HG02623 (cell line): Measurements from ENCODE around the gene OR2B2.

ENCODE experiments used
- ATAC-seq: cut with Tn5 transposase; IDR thresholded peaks from one replicate; pipeline ENCODE4 v1.9.1; 2021; ENCODE audit warnings: moderate library complexity; ENCODE audit not compliant: unreplicated experiment

Gene OR2B2

DNA sequence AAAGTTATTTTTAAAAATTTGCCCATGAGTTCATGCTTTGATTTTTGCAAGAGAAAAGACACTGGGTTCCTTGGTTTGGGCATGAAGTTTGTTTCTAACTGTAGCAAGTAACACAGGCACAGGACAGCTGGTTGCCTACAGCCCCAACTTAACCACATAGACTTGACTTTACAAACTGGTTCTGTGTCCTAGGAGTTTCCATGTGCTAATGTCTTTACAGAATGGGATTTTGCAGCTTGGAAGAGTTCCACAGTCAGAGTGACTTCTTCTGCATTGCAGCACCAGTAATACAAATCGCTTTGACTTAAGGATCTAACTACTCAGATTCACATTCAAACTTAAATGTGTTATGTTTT is 44.3 kb downstream of the OR2B2 start:
- ATAC-seq, result no peak

DNA sequence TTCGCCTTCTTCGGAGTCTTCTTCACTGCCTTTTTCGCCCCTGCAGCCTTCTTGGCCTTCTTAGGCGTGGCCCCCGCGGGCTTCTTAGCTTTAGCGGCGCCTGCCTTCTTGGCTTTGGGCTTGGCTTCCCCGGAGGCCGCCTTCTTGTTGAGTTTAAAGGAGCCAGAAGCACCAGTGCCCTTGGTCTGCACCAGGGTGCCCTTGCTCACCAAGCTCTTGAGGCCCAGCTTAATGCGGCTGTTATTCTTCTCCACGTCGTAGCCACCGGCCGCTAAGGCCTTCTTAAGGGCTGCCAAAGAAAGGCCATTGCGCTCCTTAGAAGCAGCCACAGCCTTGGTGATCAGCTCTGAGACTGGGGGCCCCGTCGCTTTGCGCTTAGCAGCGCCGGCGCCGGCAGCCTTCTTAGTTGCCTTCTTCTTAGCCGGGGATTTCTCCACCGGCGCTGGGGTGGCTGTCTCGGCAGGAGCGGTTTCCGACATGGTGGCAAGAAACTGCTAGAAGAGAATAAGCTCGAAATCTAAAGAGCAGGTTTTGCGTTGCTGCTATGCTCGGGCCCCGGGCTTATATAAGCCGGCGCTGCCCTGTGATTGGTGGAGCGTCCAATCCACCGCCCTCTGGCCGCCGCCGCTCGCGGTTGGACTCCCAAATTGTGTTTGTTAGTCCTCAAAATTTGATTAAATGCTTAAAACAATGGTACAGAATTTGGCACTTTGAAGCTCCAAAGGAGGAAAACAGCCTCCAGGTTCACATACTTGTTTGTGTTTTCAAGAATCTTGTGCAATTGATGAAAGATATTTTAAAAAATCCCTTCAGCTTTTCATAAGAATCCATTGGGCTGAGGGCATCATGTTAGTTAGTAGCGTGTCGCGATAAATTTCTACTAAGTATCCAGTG is 44.9 kb downstream of the OR2B2 start:
- no peak for ATAC-seq

DNA sequence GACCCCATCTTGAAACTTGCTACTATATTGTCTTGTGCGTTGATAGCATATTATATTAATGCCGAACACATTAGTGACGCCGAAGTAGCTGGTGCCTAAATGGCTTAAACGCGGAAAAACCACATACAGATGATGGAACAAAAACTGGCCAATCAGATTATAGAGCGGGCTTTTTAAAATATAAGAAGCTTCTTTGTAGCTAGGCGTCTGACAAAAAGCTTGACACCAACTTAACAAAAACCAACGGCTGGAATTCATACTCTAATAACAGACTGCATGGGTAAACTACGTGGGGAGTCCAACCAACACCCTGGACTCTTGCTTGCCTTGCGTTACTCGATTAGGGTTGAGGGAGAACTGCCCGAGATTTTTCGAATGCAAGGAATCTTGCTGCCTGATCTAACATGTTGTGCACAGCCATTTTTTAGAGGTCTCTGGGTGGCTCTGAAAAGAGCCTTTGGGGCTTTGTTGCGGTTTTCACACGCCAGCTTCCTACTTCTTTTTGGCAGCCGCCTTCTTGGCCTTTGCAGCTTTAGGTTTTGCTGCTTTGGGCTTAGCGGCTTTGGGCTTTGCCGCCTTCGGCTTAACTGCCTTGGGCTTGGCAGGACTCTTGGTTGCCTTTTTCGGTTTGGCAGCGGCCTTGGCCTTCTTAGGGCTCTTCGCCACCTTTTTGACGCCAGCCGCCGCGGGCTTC is 45.7 kb downstream of the OR2B2 start:
- ATAC-seq, result no peak

DNA sequence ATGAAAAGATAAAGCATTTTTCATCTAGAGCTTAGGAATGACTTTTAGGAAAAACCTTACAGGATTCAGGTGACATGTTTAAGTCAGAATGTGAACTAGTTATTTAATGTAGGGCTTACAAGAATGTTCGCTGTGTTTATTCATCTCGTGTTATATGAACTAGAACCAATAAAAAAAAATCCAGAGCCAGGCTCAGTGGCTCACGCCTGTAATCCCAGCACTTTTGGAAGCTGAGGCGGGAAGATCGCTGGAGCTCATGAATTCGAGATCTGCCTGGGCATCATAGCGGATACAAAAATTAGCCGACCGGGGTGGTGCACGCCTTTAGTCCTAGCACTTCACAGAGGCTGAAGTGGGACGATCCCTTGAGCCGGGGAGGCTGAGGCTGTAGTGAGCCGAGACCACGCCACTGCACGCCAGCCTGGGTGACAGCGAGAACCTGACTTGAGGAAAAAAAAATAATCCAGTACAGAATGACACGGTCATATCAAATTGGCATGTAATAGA is 46.3 kb downstream of the OR2B2 start:
- no peak for ATAC-seq

DNA sequence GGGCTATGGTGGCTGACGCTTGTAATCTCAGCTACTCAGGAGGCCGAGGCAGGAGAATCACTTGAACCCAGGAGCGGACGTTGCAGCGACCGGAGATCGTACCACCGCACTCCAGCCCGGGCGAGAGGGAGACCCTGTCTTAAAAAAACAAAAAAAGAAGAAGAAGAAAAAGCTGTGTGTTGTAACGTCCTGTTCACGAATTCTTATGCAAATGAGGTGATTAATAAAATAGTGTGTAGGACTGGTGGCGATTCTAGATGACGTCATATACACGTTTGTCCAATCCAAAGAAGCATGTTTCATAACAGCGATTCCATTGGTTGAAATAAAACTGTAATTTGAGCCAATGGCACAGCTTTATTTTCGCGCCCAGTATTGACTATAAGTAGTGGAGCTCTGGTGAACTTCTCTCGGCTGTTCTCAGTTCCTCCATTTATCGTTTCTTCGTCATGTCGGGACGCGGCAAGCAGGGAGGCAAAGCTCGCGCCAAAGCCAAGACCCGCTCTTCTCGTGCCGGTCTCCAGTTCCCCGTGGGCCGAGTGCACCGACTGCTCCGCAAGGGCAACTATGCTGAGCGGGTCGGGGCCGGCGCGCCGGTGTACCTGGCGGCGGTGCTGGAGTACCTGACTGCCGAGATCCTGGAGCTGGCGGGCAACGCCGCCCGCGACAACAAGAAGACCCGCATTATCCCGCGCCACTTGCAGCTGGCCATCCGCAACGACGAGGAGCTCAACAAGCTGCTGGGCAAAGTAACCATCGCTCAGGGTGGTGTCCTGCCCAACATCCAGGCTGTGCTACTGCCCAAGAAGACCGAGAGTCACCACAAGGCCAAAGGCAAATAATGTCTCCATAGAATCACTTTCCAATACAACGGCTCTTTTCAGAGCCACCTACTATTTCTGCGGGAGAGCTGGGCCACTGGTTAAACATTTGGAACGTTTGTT is 47.0 kb downstream of the OR2B2 start:
- ATAC-seq, result peak; percentile 60

DNA sequence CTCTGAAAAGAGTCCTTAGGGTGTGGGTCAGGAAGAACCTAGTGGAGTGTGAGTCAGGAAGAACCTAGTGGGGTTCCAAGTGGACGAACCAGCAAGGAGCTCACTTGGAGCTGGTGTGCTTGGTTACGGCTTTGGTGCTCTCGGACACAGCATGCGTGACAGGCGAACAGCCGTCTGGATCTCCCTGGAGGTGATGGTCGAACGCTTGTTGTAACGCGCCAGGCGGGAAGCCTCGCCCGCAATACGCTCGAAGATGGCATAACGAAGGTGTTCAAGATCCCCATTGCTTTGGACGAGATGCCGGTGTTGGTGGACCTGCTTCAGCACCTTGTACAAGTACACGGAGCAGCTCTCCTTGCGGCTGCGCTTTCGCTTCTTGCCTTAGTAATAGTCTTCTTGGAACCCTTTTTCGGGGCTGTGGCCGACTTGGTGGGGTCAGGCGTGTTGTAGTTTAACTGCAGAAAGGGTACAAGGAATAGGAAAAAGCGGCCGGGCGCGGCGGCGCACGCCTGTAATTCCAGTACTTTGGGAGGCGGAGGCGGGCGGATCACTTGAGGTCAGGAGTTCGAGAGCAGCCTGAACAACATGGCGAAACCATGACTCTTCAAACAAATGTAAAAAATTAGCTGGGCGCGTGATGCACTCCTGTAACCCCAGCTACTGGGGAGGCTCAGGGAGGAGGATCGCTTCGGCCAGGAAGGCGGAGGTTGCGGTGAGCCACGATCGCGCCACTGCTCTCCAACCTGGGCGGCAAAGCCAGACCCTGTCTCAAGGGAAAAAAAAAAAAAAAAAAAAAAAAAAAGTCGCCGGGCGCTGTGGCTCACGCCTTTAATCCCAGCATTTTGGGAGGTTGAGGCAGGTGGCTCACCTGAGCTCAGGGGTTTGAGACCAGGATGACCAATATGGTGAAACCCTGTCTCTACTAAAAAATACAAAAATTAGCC is 48.0 kb downstream of the OR2B2 start:
- ATAC-seq, result no peak

DNA sequence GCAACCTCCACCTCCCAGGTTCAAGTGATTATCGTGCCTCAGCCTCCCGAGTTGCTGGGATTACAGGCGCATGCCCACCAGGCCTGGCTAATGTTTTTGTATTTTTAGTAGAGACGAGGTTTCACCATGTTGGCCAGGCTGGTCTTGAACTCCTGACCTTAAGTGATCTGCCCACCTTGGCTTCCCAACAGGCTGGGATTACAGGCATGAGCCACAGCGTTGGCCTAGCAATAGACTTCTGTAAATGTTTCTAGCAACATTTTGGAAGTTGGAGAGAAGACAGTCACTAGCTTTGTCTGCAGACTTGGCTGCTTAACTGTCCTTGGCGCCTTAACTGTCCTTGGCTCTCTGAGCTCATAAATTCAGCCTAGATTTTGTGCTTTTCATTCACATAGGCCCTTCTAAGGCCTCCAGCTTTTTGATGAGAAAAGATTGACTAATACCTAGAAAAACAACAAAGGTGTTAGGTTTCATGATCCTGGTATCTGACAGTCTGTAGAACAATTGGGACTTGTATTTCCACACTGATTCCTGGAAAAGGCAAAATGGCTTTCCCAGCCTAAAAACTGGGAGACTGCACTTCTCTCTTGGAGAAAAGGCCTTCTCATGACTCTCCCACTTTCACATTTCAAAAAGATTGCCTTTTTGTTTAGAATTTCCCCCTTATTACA is 49.7 kb downstream of the OR2B2 start:
- no peak for ATAC-seq

DNA sequence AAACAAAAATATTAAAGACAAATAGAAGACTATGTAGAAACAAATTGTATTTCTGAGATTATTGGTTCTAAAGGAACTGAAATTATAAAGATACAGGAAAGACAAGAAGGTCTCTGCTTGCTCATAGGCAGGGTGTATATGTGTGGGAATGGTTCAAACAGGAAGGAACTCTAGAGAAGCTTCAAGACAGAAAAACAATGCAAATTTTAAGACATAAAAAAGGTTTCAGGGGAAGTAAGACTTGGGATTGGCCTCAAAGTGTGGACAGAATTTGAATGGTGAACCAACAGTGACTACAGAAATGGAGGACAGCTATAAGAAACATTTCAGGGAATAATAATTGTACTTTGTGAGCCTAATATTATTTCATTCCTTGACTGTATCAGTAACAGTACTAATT is 50.3 kb downstream of the OR2B2 start:
- ATAC-seq, result no peak

DNA sequence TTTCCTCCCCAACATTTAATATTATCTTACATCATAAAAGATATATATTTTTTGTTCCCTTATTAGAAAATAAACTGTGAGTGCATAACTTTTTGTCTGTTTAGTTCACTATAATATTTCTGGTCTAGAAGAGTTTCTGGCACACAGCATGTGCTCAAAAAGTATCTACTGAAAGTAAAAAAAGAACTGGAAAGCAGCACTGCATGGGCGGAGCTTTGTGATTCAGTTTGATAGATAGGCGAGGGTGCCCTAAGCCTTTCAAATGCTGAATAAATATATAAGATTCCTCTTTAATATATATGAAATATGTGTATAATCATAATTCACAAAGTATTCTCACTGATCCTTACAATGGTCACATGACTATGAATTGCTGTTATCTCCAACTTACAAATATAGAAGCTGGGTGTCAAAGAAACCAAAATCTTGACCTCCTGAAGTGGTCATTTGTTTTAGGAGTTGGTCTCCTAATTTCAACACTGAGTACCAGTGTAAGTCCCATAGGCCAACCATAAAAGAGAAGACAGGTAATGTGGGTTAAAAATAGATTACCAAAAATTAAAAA is 50.8 kb downstream of the OR2B2 start:
- no peak for ATAC-seq
